HG03457 (cell line): Measurements from ENCODE around the gene URB1.
A peak's percentile ranks its signal among the peaks of the same experiment; 100 is the strongest.
"Not testable (repeated sequence)": the region's sequence is repeated elsewhere in the genome, so short reads cannot be mapped to it uniquely, and the experiment has no call there.

Experiments used
- ATAC-seq: cut with Tn5 transposase; IDR thresholded peaks from one replicate; pipeline ENCODE4 v1.9.1; 2021; ENCODE audit warnings: moderate number of reproducible peaks; ENCODE audit not compliant: unreplicated experiment

URB1 gene

GRCh38 chr21:32392880-32393676 lies at the start of gene URB1:
Gene URB1 (minus strand): TSS chr21:32393012. CDS start chr21:32392910, 102 bp downstream.
- ATAC-seq: peak; percentile 87

GRCh38 chr21:32437729-32438128 lies 44.9 kb upstream of the URB1 start:
- no peak for ATAC-seq

- not testable (repeated sequence) for ATAC-seq
Observed at GRCh38 chr21:32432982-32433660, 40.3 kb upstream of the URB1 start.

- ATAC-seq: no peak
Observed at GRCh38 chr21:32427958-32428623, 35.3 kb upstream of the URB1 start.

GRCh38 chr21:32426592-32427051 lies 33.8 kb upstream of the URB1 start:
- no peak for ATAC-seq

GRCh38 chr21:32426066-32426465 lies 33.3 kb upstream of the URB1 start:
- ATAC-seq: no peak

GRCh38 chr21:32425628-32426027 lies 32.8 kb upstream of the URB1 start:
- ATAC-seq: no peak

- no peak for ATAC-seq
Observed at GRCh38 chr21:32424674-32425073, 31.9 kb upstream of the URB1 start.

- ATAC-seq: no peak
Observed at GRCh38 chr21:32424191-32424535, 31.4 kb upstream of the URB1 start.

GRCh38 chr21:32423320-32424190 lies 30.7 kb upstream of the URB1 start:
- ATAC-seq: no peak

GRCh38 chr21:32422064-32422463 lies 29.3 kb upstream of the URB1 start:
- ATAC-seq: no peak

- ATAC-seq: no peak
Observed at GRCh38 chr21:32418146-32418545, 25.3 kb upstream of the URB1 start.

- ATAC-seq: no peak
Observed at GRCh38 chr21:32415451-32416398, 22.9 kb upstream of the URB1 start.

- no peak for ATAC-seq
Observed at GRCh38 chr21:32414579-32415358, 22.0 kb upstream of the URB1 start.

- ATAC-seq: no peak
Observed at GRCh38 chr21:32413697-32414578, 21.1 kb upstream of the URB1 start.

GRCh38 chr21:32413015-32413504 lies 20.2 kb upstream of the URB1 start:
- ATAC-seq: no peak

GRCh38 chr21:32412162-32413014 lies 19.6 kb upstream of the URB1 start, which contains the start of gene EVA1C:
Gene EVA1C (plus strand): TSS chr21:32412706. CDS start chr21:32412854, 148 bp downstream.
- ATAC-seq: no peak
